H1 (cell line): ENCODE measurements around the gene DMAC1. TPM values are rescaled to one million over a fixed set of nuclear protein-coding genes. Genes with fewer than 3 reads are reported as not detected.

Experiments used
- CHD2 ChIP-seq: IDR thresholded peaks from 2 replicates; pipeline ENCODE4 v1.6.1; 2012; ENCODE audit warnings: low read length, improper control_type of control experiment
- POLR2A ChIP-seq, 2 experiments: IDR thresholded peaks; 1 replicate in 1 of 2; 2 replicates in 1 of 2; pipeline ENCODE4 v1.6.1; 2011; ENCODE audit warnings: low read depth in 2 of 2, low read length in 2 of 2, mild to moderate bottlenecking in 2 of 2; ENCODE audit errors: control extremely low read depth in 1 of 2
- RNF2 ChIP-seq: fragments of 200-900, 300-1000 bp; sonication (generic); IDR thresholded peaks from 2 replicates; pipeline ENCODE4 v1.7.1; 2016; ENCODE audit warnings: borderline replicate concordance, low read depth, mild to moderate bottlenecking, antibody characterized with exemption, low read length; ENCODE audit not compliant: poor library complexity, severe bottlenecking; ENCODE audit errors: missing control alignments
- polyA plus RNA-seq, 7 experiments: library from polyadenylated mRNA; depleted of rRNA in 3 of 7; stranded (reverse) in 5 of 7; unstranded in 2 of 7; fragments of >200 nt in 5 of 7; fragments of 200-250 nt in 2 of 7; gene quantifications; 1 replicate in 5 of 7; 2 replicates in 1 of 7; 4 replicates in 1 of 7; pipeline versions ENCODE4 v1.2.1 to v1.2.3, GENCODE V29; 2011 to 2013; ENCODE audit warnings: missing spikeins in 2 of 7, mixed read lengths in 2 of 7
- total RNA-seq: library from RNA; stranded (reverse); fragmentation: NEBNext Ultra II Directional; extraction: Animal tissue kit (Norgen Biotek cat#: 25700); gene quantifications from 2 replicates; pipeline ENCODE4 v1.2.1, GENCODE V29; 2021
- TF ChIP-seq, protein P1 (sequence below), 3 experiments: IDR thresholded peaks; 1 replicate in 2 of 3; 2 replicates in 1 of 3; pipeline versions ENCODE4 v1.5.1 to v1.6.1; 2011; ENCODE audit warnings: low read length in 3 of 3, mild to moderate bottlenecking in 3 of 3, inconsistent platforms in 2 of 3, low read depth in 1 of 3, moderate library complexity in 1 of 3; ENCODE audit not compliant: insufficient read depth in 1 of 3; ENCODE audit errors: control extremely low read depth in 1 of 3

The DMAC1 gene
- total and polyA plus RNA-seq, 2 of the 8 experiments (the other 6 are each of a cell fraction or from before 2014, with no cell fraction given): 30.4 to 89.4 TPM

DNA sequence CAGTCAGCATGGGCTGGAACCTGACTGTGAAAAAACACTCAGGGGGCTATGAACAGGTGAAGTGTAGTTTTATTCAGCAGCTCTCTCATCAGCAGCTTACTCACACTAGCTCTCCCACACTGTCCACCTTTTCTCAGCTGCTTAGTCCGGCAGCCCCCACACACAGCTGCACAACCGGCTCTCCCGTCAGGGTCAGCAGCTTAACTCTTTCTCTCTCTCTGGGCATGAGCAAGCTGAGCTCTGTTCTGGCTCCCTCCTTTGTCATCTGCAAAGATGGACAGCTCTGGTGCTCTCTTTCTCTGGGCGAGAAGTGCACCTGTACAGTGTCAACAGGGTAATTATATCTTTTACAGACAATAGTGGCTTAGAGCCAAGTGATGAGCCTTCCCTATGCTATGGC, 8.2 kb downstream of the DMAC1 start (continued):
- TF ChIP-seq, protein P1, sequence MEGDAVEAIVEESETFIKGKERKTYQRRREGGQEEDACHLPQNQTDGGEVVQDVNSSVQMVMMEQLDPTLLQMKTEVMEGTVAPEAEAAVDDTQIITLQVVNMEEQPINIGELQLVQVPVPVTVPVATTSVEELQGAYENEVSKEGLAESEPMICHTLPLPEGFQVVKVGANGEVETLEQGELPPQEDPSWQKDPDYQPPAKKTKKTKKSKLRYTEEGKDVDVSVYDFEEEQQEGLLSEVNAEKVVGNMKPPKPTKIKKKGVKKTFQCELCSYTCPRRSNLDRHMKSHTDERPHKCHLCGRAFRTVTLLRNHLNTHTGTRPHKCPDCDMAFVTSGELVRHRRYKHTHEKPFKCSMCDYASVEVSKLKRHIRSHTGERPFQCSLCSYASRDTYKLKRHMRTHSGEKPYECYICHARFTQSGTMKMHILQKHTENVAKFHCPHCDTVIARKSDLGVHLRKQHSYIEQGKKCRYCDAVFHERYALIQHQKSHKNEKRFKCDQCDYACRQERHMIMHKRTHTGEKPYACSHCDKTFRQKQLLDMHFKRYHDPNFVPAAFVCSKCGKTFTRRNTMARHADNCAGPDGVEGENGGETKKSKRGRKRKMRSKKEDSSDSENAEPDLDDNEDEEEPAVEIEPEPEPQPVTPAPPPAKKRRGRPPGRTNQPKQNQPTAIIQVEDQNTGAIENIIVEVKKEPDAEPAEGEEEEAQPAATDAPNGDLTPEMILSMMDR (IDR thresholded peaks at IDR 0.05; ENCODE audit: control extremely low read depth in 1 of 3, insufficient read depth in 1 of 3, low read depth in 1 of 3, low read length in 3 of 3): no peak
- no peak for TF ChIP-seq CHD2
- TF ChIP-seq POLR2A (IDR thresholded peaks at IDR 0.05; ENCODE audit: control extremely low read depth in 1 of 2, low read depth in 2 of 2, low read length in 2 of 2): no peak
- no peak for TF ChIP-seq RNF2
